GM12872 (cell line): ENCODE measurements around the gene FUT7.

ENCODE experiments used
- CTCF ChIP-seq: IDR thresholded peaks from 3 replicates; pipeline ENCODE4 v1.5.1; 2011; ENCODE audit warnings: low read depth, mild to moderate bottlenecking, low read length, moderate library complexity; ENCODE audit not compliant: insufficient read depth

Gene FUT7

DNA sequence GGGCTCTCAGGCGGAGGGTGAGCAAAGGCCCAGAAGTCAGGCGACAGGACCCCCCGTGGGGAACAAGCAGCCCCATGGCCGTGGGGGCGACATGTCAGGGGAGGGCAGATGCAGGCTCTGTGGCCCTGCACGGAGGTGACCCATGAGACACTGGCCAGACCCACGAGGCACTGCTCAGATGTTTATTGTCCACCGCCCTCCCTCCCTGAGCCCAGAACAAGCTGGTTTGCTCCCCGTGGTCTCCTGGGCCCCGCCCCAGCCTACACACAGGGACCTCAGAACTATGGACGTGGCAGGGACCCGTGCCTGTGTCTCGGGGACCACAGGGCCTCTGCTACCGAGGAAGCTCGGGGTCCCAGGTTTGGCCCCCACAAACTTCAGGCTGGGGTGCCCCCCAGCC, 1.9 kb downstream of the FUT7 start:
- TF ChIP-seq CTCF, result no peak

GRCh38 chr9:137029058-137029936, 2.6 kb downstream of the FUT7 start:
- TF ChIP-seq CTCF, result peak; percentile 96

DNA sequence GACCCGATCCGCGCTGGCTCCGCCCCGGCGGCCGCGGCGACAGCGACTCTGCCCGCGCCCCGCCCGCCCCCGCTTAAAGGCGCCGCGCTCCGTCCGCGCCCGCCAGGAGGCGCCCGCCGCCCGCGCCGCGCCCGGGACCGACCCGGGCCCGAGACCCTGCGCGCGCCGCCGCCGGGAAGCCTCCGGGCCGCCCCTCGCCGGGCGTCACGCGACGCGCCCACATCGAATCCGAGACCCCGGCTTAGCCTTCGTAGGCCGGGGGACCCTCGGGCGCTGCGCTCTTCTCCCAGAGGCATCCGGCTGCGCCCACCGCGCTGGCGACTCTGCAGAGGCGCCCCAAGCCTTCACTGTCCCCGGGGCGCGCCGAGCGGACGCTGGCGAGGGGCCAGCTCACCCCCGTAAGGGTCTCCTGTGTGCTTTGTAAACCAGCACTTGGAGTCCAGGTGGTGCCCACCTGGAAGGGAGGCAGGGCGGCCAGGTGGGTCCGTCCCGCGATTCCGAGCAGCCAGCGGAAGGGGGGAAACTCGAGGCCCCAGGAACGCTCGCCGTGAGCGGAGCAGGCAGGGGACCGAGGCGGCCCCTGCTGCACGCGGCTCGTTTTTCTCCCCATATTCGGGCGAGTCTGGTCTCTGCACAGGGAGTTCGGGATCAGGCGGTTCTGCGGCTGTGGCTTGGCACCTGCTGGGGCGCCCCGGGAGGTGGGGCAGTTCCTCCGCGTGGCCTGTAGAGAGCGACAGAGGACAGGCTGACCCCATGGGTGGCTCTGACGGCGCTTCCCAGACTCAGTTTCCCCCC, 3.4 kb downstream of the FUT7 start:
- TF ChIP-seq CTCF, result peak; percentile 81

DNA sequence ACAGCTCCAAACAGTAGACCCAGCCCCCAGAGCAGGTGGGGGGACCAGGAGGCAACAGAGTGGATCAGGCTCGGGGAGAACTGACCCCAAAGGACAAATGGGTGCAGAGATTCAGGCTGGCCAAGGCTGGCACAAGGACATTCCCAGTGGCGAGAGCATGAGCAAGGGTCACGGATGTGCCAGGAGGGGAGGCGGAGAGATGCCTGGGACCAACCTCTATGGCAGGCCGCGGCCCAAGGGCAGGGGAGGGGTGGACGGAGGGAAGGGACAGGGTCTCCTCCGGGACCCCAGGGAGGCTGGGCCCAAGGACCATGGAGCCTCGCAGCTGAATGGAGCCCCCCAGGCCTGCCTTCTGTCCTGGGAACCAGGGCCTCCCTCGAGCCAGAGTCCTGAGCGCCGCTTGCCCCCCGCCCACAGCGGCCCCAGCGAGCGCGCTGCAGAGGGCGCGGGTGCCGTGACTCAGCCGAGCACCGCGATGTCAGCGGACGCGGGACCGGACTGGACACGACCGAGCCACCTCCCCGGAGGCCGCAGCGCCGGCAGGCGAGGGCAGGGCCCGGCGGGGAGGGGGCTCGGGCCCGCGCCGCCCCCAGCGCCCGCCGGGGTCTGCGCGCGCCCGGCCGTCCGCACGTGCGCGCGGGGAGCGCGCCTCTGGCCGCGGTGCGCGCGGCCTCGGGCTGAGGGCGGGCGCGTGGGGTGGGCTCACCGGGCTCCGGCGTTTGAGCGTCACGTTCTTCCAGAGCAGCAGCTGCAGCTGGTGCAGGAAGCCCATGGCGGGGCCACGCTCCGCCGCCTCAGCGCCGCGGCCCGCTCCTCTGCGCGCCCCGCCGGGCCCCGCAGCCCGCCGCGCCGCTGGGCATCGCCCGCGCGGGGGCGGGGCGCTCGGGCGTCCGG, 4.3 kb downstream of the FUT7 start, which contains the start of gene ABCA2:
Gene ABCA2, minus strand, starts transcription at position 869 of the 894 bp plus-strand sequence. Its CDS starts 97 bp downstream, at position 772.
- TF ChIP-seq CTCF, result no peak

DNA sequence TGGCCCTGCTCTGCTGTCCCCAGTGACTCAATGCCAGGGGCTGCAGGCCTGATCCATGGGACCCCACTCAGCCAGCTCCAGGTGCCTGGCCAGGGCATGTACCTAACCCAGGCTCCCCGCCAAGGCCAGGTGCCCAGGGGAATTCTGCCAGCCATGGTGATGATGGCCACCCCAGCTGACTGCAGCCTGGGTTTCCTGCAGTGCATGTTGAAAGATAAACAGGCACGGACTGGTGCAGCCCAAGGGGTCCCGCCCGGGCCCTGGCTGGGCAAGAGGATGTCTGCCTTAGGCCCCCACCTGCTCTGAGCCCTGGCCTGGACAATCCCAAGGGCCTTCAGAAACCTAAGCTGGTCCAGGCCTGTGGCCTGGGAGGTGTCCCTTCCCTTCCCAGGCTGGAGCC, 5.1 kb downstream of the FUT7 start:
- no peak for TF ChIP-seq CTCF

- TF ChIP-seq CTCF, result no peak
These were observed 5.5 kb downstream of the FUT7 start for GRCh38 chr9:137026384-137026783.
